Hippocampal formation (tissue), 2 donors: Measurements from ENCODE around the gene PPP4R2.

Source experiments
- DNase-seq, 2 donors: peaks; one replicate each; lab custom pipeline; 2025; lab: John Stamatoyannopoulos, UW

PPP4R2 gene

GRCh38 chr3:73069775-73070444 lies 73.3 kb downstream of the PPP4R2 start:
- no peak for DNase-seq

GRCh38 chr3:73070675-73071575 lies 74.3 kb downstream of the PPP4R2 start:
- no peak for DNase-seq

GRCh38 chr3:73071952-73072351 lies 75.3 kb downstream of the PPP4R2 start:
- DNase-seq = no peak

GRCh38 chr3:73072634-73073033 lies 76.0 kb downstream of the PPP4R2 start:
- no peak for DNase-seq

GRCh38 chr3:73073091-73073707 lies 76.6 kb downstream of the PPP4R2 start:
- no peak for DNase-seq

GRCh38 chr3:73074781-73075180 lies 78.2 kb downstream of the PPP4R2 start:
- DNase-seq = no peak

GRCh38 chr3:73080216-73080966 lies 83.8 kb downstream of the PPP4R2 start:
- DNase-seq = no peak

- DNase-seq = no peak
These were observed 84.5 kb downstream of the PPP4R2 start for GRCh38 chr3:73081140-73081539.

- DNase-seq = no peak
These were observed 87.6 kb downstream of the PPP4R2 start for GRCh38 chr3:73084170-73084569.

- peak; percentile 25 to 50 for DNase-seq
These were observed 89.5 kb downstream of the PPP4R2 start for GRCh38 chr3:73086071-73086494.

- no peak for DNase-seq
These were observed 97.5 kb downstream of the PPP4R2 start for GRCh38 chr3:73094129-73094528.

- no peak for DNase-seq
These were observed 98.3 kb downstream of the PPP4R2 start for GRCh38 chr3:73094951-73095350.

- DNase-seq = no peak
These were observed 99.6 kb downstream of the PPP4R2 start for GRCh38 chr3:73096169-73096568.

- no peak for DNase-seq
These were observed 101.4 kb downstream of the PPP4R2 start for GRCh38 chr3:73098026-73098425.

- no peak for DNase-seq
These were observed 102.3 kb downstream of the PPP4R2 start for GRCh38 chr3:73098873-73099272.

- DNase-seq = peak; percentile 64
These were observed 104.3 kb downstream of the PPP4R2 start for GRCh38 chr3:73100741-73101559.

- no peak for DNase-seq
These were observed 105.3 kb downstream of the PPP4R2 start for GRCh38 chr3:73101881-73102280.

GRCh38 chr3:73107215-73107614 lies 110.6 kb downstream of the PPP4R2 start:
- DNase-seq = no peak

GRCh38 chr3:73107676-73108187 lies 111.1 kb downstream of the PPP4R2 start:
- no peak for DNase-seq

GRCh38 chr3:73108750-73109149 lies 112.1 kb downstream of the PPP4R2 start:
- no peak for DNase-seq

- DNase-seq = no peak
These were observed 113.9 kb downstream of the PPP4R2 start for GRCh38 chr3:73110530-73110929.
